ENCODE data around the gene ZNF423. TPM values are rescaled to one million over a fixed set of nuclear protein-coding genes. Genes with fewer than 3 reads are reported as not detected.

ZNF423 gene
- total RNA-seq, 1 experiment from 2014 or later: 11.1 TPM

DNA sequence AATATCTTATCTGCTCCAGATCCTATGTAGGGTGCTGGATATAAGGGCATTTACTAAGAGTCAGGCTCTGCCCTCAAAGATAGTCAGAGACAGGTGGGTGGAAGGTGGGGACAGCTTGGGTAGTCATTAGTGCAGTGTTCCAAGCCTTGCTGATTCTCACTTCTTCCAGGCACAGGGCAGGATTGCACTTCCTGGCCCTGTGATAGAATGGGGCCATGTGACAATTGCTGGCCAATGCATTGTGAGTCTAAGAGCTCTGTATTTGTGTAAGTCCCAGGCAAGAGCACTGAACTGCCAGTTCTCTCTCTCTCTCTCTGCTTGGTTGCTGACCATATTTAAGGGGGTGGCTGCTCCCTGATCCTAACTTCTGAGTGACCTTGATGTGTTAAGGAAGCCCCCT lies 370.2 kb downstream of the ZNF423 start:
- TF ChIP-seq, protein P1, sequence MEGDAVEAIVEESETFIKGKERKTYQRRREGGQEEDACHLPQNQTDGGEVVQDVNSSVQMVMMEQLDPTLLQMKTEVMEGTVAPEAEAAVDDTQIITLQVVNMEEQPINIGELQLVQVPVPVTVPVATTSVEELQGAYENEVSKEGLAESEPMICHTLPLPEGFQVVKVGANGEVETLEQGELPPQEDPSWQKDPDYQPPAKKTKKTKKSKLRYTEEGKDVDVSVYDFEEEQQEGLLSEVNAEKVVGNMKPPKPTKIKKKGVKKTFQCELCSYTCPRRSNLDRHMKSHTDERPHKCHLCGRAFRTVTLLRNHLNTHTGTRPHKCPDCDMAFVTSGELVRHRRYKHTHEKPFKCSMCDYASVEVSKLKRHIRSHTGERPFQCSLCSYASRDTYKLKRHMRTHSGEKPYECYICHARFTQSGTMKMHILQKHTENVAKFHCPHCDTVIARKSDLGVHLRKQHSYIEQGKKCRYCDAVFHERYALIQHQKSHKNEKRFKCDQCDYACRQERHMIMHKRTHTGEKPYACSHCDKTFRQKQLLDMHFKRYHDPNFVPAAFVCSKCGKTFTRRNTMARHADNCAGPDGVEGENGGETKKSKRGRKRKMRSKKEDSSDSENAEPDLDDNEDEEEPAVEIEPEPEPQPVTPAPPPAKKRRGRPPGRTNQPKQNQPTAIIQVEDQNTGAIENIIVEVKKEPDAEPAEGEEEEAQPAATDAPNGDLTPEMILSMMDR (conservative IDR thresholded peaks at IDR 0.05; ENCODE audit: low read depth, low read length): no peak
- TF ChIP-seq EZH2 (IDR thresholded peaks at IDR 0.05; ENCODE audit: borderline replicate concordance, low read depth, low read length, poor library complexity, severe bottlenecking): no peak
- DNase-seq (ENCODE audit: low spot score): no peak
- no peaks in the 10 kb centered on the region for H3K36me3 ChIP-seq (ENCODE audit: insufficient read depth, low read length, poor library complexity, severe bottlenecking)
- BruUV-seq (replicated peaks): no TSS peak
- intact Hi-C loops (cut with micrococcal nuclease; ENCODE audit: unreplicated experiment): no loop called here
- H3K27ac ChIP-seq (ENCODE audit: low read depth, low read length, poor library complexity, severe bottlenecking): no peak overlapping the region
- no peaks in the 10 kb centered on the region for H3K27me3 ChIP-seq (replicated peaks; ENCODE audit: insufficient read depth, low read depth, low read length, poor library complexity)
- H3K4me3 ChIP-seq (ENCODE audit: low read depth, low read length, poor library complexity, severe bottlenecking): no peak overlapping the region
- CTCF ChIA-PET: no interaction called here
- no peaks in the 10 kb centered on the region for H3K9me3 ChIP-seq (ENCODE audit: low read depth, low read length, poor library complexity, severe bottlenecking)
- POLR2A ChIA-PET (ENCODE audit: low non-redundant PET): no interaction called here
- H3K4me1 ChIP-seq (ENCODE audit: insufficient read depth, low read length, poor library complexity, severe bottlenecking): no peaks in the 10 kb centered on the region

DNA sequence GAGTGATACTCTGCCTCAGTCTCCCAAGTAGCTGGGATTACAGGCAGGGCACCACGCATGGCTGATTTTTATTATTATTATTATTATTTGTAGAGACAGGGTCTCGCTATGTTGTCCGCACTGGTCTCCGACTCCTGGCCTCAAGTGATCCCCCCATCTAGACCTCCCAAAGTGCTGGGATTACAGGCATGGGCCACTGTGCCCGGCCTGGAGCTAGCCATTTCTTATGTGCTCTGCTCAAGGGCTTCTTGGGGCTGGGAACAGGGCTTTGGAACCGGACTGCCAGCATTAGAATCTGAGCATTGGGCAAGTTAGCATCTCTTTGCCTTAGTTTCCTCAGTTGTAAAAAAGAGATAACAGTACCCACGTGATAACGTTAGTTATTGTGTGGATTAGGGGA lies 371.0 kb downstream of the ZNF423 start:
- no peaks in the 10 kb centered on the region for H3K9me3 ChIP-seq (ENCODE audit: low read depth, low read length, poor library complexity, severe bottlenecking)
- H3K27me3 ChIP-seq (replicated peaks; ENCODE audit: insufficient read depth, low read depth, low read length, poor library complexity): no peaks in the 10 kb centered on the region
- intact Hi-C loops (cut with micrococcal nuclease; ENCODE audit: unreplicated experiment): no loop called here
- no peak overlapping the region for H3K4me3 ChIP-seq (ENCODE audit: low read depth, low read length, poor library complexity, severe bottlenecking)
- DNase-seq (ENCODE audit: low spot score): no peak
- POLR2A ChIA-PET (ENCODE audit: low non-redundant PET): no interaction called here
- CTCF ChIA-PET: no interaction called here
- TF ChIP-seq, protein P1 (conservative IDR thresholded peaks at IDR 0.05; ENCODE audit: low read depth, low read length): no peak
- no peak for TF ChIP-seq EZH2 (IDR thresholded peaks at IDR 0.05; ENCODE audit: borderline replicate concordance, low read depth, low read length, poor library complexity, severe bottlenecking)
- H3K4me1 ChIP-seq (ENCODE audit: insufficient read depth, low read length, poor library complexity, severe bottlenecking): no peaks in the 10 kb centered on the region
- H3K27ac ChIP-seq (ENCODE audit: low read depth, low read length, poor library complexity, severe bottlenecking): no peak overlapping the region
- BruUV-seq (replicated peaks): no TSS peak
- no peaks in the 10 kb centered on the region for H3K36me3 ChIP-seq (ENCODE audit: insufficient read depth, low read length, poor library complexity, severe bottlenecking)

DNA sequence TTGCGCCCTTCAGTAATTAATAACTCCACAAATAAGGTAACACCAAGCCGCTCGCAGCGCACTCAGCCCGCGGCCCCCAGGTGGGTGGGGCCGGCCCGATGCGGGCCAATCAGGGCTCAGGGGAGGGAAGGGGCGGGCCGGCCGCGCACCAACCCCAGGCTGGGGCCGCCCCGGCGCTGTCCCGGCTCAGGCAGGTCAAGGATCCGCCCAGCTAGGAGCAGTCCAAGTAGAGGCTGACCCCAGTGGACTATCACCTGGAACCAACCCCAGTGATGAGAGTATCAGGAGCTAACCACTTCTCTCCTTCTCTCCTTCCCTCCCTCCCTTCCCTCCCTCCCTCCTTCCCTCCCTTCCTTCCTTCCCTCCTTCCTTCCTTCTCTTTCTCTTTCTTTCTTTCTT lies 371.5 kb downstream of the ZNF423 start:
- TF ChIP-seq EZH2 (IDR thresholded peaks at IDR 0.05; ENCODE audit: borderline replicate concordance, low read depth, low read length, poor library complexity, severe bottlenecking): no peak
- TF ChIP-seq, protein P1 (conservative IDR thresholded peaks at IDR 0.05; ENCODE audit: low read depth, low read length): no peak
- CTCF ChIA-PET: no interaction called here
- no peaks in the 10 kb centered on the region for H3K27me3 ChIP-seq (replicated peaks; ENCODE audit: insufficient read depth, low read depth, low read length, poor library complexity)
- H3K4me3 ChIP-seq (ENCODE audit: low read depth, low read length, poor library complexity, severe bottlenecking): peak overlapping the region; percentile 4
- no TSS peak for BruUV-seq (replicated peaks)
- no peaks in the 10 kb centered on the region for H3K9me3 ChIP-seq (ENCODE audit: low read depth, low read length, poor library complexity, severe bottlenecking)
- POLR2A ChIA-PET (ENCODE audit: low non-redundant PET): no interaction called here
- peak; percentile 50 for DNase-seq (ENCODE audit: low spot score)
- H3K4me1 ChIP-seq (ENCODE audit: insufficient read depth, low read length, poor library complexity, severe bottlenecking): no peaks in the 10 kb centered on the region
- H3K36me3 ChIP-seq (ENCODE audit: insufficient read depth, low read length, poor library complexity, severe bottlenecking): no peaks in the 10 kb centered on the region
- H3K27ac ChIP-seq (ENCODE audit: low read depth, low read length, poor library complexity, severe bottlenecking): no peak overlapping the region
- intact Hi-C loops (cut with micrococcal nuclease; ENCODE audit: unreplicated experiment): no loop called here
